ENCODE measurements around the gene C1orf21.

C1orf21 gene

GRCh38 chr1:184624626-184625025, 237.8 kb downstream of the C1orf21 start:
- no peaks in the 10 kb centered on the region for H3K79me2 ChIP-seq (ENCODE audit: control insufficient read depth, insufficient read depth, low read length, unreplicated experiment)
- H3K4me1 ChIP-seq (ENCODE audit: control insufficient read depth, insufficient read depth, low read length, unreplicated experiment): peaks cover 11% of the 10 kb centered on the region
- no peak overlapping the region for H2AFZ ChIP-seq (ENCODE audit: low read length, unreplicated experiment)
- no peak overlapping the region for H3K4me3 ChIP-seq (ENCODE audit: low read depth, low read length)
- no peaks in the 10 kb centered on the region for H3K36me3 ChIP-seq (ENCODE audit: insufficient read depth, low read length)
- no peak overlapping the region for H3K27ac ChIP-seq (ENCODE audit: low read depth, low read length)
- no peaks in the 10 kb centered on the region for H3K27me3 ChIP-seq (ENCODE audit: insufficient read depth, low read length)

GRCh38 chr1:184625271-184625670, 238.4 kb downstream of the C1orf21 start:
- H3K36me3 ChIP-seq (ENCODE audit: insufficient read depth, low read length): no peaks in the 10 kb centered on the region
- no peaks in the 10 kb centered on the region for H3K79me2 ChIP-seq (ENCODE audit: control insufficient read depth, insufficient read depth, low read length, unreplicated experiment)
- no peaks in the 10 kb centered on the region for H3K27me3 ChIP-seq (ENCODE audit: insufficient read depth, low read length)
- no peak overlapping the region for H2AFZ ChIP-seq (ENCODE audit: low read length, unreplicated experiment)
- no peak overlapping the region for H3K4me3 ChIP-seq (ENCODE audit: low read depth, low read length)
- H3K4me1 ChIP-seq (ENCODE audit: control insufficient read depth, insufficient read depth, low read length, unreplicated experiment): peaks cover 11% of the 10 kb centered on the region
- H3K27ac ChIP-seq (ENCODE audit: low read depth, low read length): no peak overlapping the region

- Histone ChIP-seq H3K4me3 (ENCODE audit: low read depth, low read length) (no peak overlapping the region), H3K27ac (ENCODE audit: low read depth, low read length) (no peak overlapping the region), H3K4me1 (ENCODE audit: control insufficient read depth, insufficient read depth, low read length, unreplicated experiment) (peaks cover 8% of the 10 kb centered on the region), H3K36me3 (ENCODE audit: insufficient read depth, low read length) (no peaks in the 10 kb centered on the region), H3K27me3 (ENCODE audit: insufficient read depth, low read length) (peaks cover 4% of the 10 kb centered on the region; the same call in 1 of the 2 replicates), H3K79me2 (ENCODE audit: control insufficient read depth, insufficient read depth, low read length, unreplicated experiment) (no peaks in the 10 kb centered on the region), H2AFZ (ENCODE audit: low read length, unreplicated experiment) (no peak overlapping the region)
These were observed 239.5 kb downstream of the C1orf21 start for GRCh38 chr1:184626076-184627006.

GRCh38 chr1:184627007-184627341, 240.1 kb downstream of the C1orf21 start:
- H3K79me2 ChIP-seq (ENCODE audit: control insufficient read depth, insufficient read depth, low read length, unreplicated experiment): no peaks in the 10 kb centered on the region
- no peak overlapping the region for H3K27ac ChIP-seq (ENCODE audit: low read depth, low read length)
- H3K4me1 ChIP-seq (ENCODE audit: control insufficient read depth, insufficient read depth, low read length, unreplicated experiment): peaks cover 2% of the 10 kb centered on the region
- no peak overlapping the region for H2AFZ ChIP-seq (ENCODE audit: low read length, unreplicated experiment)
- H3K36me3 ChIP-seq (ENCODE audit: insufficient read depth, low read length): no peaks in the 10 kb centered on the region
- H3K27me3 ChIP-seq (ENCODE audit: insufficient read depth, low read length): peaks cover 8% of the 10 kb centered on the region; the same call in 1 of the 2 replicates
- H3K4me3 ChIP-seq (ENCODE audit: low read depth, low read length): no peak overlapping the region

GRCh38 chr1:184629266-184629665, 242.4 kb downstream of the C1orf21 start:
- Histone ChIP-seq H3K27ac (ENCODE audit: low read depth, low read length) (no peak overlapping the region), H2AFZ (ENCODE audit: low read length, unreplicated experiment) (no peak overlapping the region), H3K36me3 (ENCODE audit: insufficient read depth, low read length) (no peaks in the 10 kb centered on the region), H3K4me1 (ENCODE audit: control insufficient read depth, insufficient read depth, low read length, unreplicated experiment) (no peaks in the 10 kb centered on the region), H3K27me3 (ENCODE audit: insufficient read depth, low read length) (peaks cover 16% of the 10 kb centered on the region), H3K4me3 (ENCODE audit: low read depth, low read length) (no peak overlapping the region), H3K79me2 (ENCODE audit: control insufficient read depth, insufficient read depth, low read length, unreplicated experiment) (no peaks in the 10 kb centered on the region)

GRCh38 chr1:184630679-184631060, 243.8 kb downstream of the C1orf21 start:
- H3K27me3 ChIP-seq (ENCODE audit: insufficient read depth, low read length): peaks cover 30% of the 10 kb centered on the region
- H3K4me1 ChIP-seq (ENCODE audit: control insufficient read depth, insufficient read depth, low read length, unreplicated experiment): no peaks in the 10 kb centered on the region
- H2AFZ ChIP-seq (ENCODE audit: low read length, unreplicated experiment): no peak overlapping the region
- no peaks in the 10 kb centered on the region for H3K79me2 ChIP-seq (ENCODE audit: control insufficient read depth, insufficient read depth, low read length, unreplicated experiment)
- H3K4me3 ChIP-seq (ENCODE audit: low read depth, low read length): no peak overlapping the region
- H3K27ac ChIP-seq (ENCODE audit: low read depth, low read length): no peak overlapping the region
- no peaks in the 10 kb centered on the region for H3K36me3 ChIP-seq (ENCODE audit: insufficient read depth, low read length)

GRCh38 chr1:184632415-184633175, 245.8 kb downstream of the C1orf21 start:
- Histone ChIP-seq H3K27ac (ENCODE audit: low read depth, low read length) (no peak overlapping the region), H3K4me1 (ENCODE audit: control insufficient read depth, insufficient read depth, low read length, unreplicated experiment) (no peaks in the 10 kb centered on the region), H2AFZ (ENCODE audit: low read length, unreplicated experiment) (no peak overlapping the region), H3K27me3 (ENCODE audit: insufficient read depth, low read length) (peaks cover 36% of the 10 kb centered on the region), H3K4me3 (ENCODE audit: low read depth, low read length) (no peak overlapping the region), H3K79me2 (ENCODE audit: control insufficient read depth, insufficient read depth, low read length, unreplicated experiment) (no peaks in the 10 kb centered on the region), H3K36me3 (ENCODE audit: insufficient read depth, low read length) (no peaks in the 10 kb centered on the region)

- no peaks in the 10 kb centered on the region for H3K36me3 ChIP-seq (ENCODE audit: insufficient read depth, low read length)
- no peak overlapping the region for H3K27ac ChIP-seq (ENCODE audit: low read depth, low read length)
- H3K4me1 ChIP-seq (ENCODE audit: control insufficient read depth, insufficient read depth, low read length, unreplicated experiment): no peaks in the 10 kb centered on the region
- H2AFZ ChIP-seq (ENCODE audit: low read length, unreplicated experiment): no peak overlapping the region
- H3K4me3 ChIP-seq (ENCODE audit: low read depth, low read length): no peak overlapping the region
- H3K27me3 ChIP-seq (ENCODE audit: insufficient read depth, low read length): peaks cover 36% of the 10 kb centered on the region
- no peaks in the 10 kb centered on the region for H3K79me2 ChIP-seq (ENCODE audit: control insufficient read depth, insufficient read depth, low read length, unreplicated experiment)
These were observed 247.0 kb downstream of the C1orf21 start for GRCh38 chr1:184633785-184634184.

GRCh38 chr1:184634296-184634695, 247.5 kb downstream of the C1orf21 start:
- no peaks in the 10 kb centered on the region for H3K4me1 ChIP-seq (ENCODE audit: control insufficient read depth, insufficient read depth, low read length, unreplicated experiment)
- no peaks in the 10 kb centered on the region for H3K79me2 ChIP-seq (ENCODE audit: control insufficient read depth, insufficient read depth, low read length, unreplicated experiment)
- H3K36me3 ChIP-seq (ENCODE audit: insufficient read depth, low read length): no peaks in the 10 kb centered on the region
- H3K27me3 ChIP-seq (ENCODE audit: insufficient read depth, low read length): peaks cover 36% of the 10 kb centered on the region
- H3K27ac ChIP-seq (ENCODE audit: low read depth, low read length): no peak overlapping the region
- no peak overlapping the region for H2AFZ ChIP-seq (ENCODE audit: low read length, unreplicated experiment)
- no peak overlapping the region for H3K4me3 ChIP-seq (ENCODE audit: low read depth, low read length)

GRCh38 chr1:184635347-184635979, 248.6 kb downstream of the C1orf21 start:
- H3K4me3 ChIP-seq (ENCODE audit: low read depth, low read length): no peak overlapping the region
- H3K27ac ChIP-seq (ENCODE audit: low read depth, low read length): no peak overlapping the region
- no peak overlapping the region for H2AFZ ChIP-seq (ENCODE audit: low read length, unreplicated experiment)
- H3K36me3 ChIP-seq (ENCODE audit: insufficient read depth, low read length): no peaks in the 10 kb centered on the region
- no peaks in the 10 kb centered on the region for H3K79me2 ChIP-seq (ENCODE audit: control insufficient read depth, insufficient read depth, low read length, unreplicated experiment)
- peaks cover 38% of the 10 kb centered on the region for H3K27me3 ChIP-seq (ENCODE audit: insufficient read depth, low read length)
- H3K4me1 ChIP-seq (ENCODE audit: control insufficient read depth, insufficient read depth, low read length, unreplicated experiment): no peaks in the 10 kb centered on the region
